ENCODE data around the gene OS9. TPM values are rescaled to one million over a fixed set of nuclear protein-coding genes. Genes with fewer than 3 reads are reported as not detected.

Gene OS9
- total RNA-seq, 2 experiments from 2014 or later = 82.6 to 112 TPM

- H2AFZ ChIP-seq (ENCODE audit: low read length) = no peak overlapping the region
- no peaks in the 10 kb centered on the region; the same call in 1 of the 2 replicates for H3K9me3 ChIP-seq (ENCODE audit: low read length)
- BruUV-seq (replicated peaks) = no TSS peak
- no peaks in the 10 kb centered on the region for H4K20me1 ChIP-seq (ENCODE audit: insufficient read depth, low read length)
- no peak overlapping the region for H3K27ac ChIP-seq (ENCODE audit: low read depth, low read length, poor library complexity, severe bottlenecking)
- H3K4me1 ChIP-seq (ENCODE audit: insufficient read depth, low read length, poor library complexity, severe bottlenecking) = peaks cover 4% of the 10 kb centered on the region
- TF ChIP-seq EZH2phosphoT487 (IDR thresholded peaks at IDR 0.05; ENCODE audit: borderline replicate concordance, low read depth, low read length) (no peak), CTCF (conservative IDR thresholded peaks at IDR 0.05; ENCODE audit: low read length) (no peak)
- no peak overlapping the region for H3K4me2 ChIP-seq (ENCODE audit: low read length)
- H3K36me3 ChIP-seq (ENCODE audit: insufficient read depth, low read length) = no peaks in the 10 kb centered on the region
- intact Hi-C loops (cut with micrococcal nuclease; ENCODE audit: unreplicated experiment) = no loop called here
- no peak for DNase-seq (ENCODE audit: low spot score)
- H3K9me2 ChIP-seq (ENCODE audit: insufficient read depth, low read length) = no peaks in the 10 kb centered on the region
- no peaks in the 10 kb centered on the region for H3K79me2 ChIP-seq (ENCODE audit: insufficient read depth, low read depth, low read length)
- no peak overlapping the region for H3K4me3 ChIP-seq (ENCODE audit: low read depth, low read length, poor library complexity, severe bottlenecking)
- ChIA-PET POLR2A (no interaction called here), CTCF (ENCODE audit: unreplicated experiment) (no interaction called here)
Measured at GRCh38 chr12:57688931-57689330, 5.0 kb upstream of the OS9 start.

- no peaks in the 10 kb centered on the region for H3K9me2 ChIP-seq (ENCODE audit: insufficient read depth, low read length)
- H3K4me1 ChIP-seq (ENCODE audit: insufficient read depth, low read length, poor library complexity, severe bottlenecking) = peaks cover 12% of the 10 kb centered on the region
- H3K27ac ChIP-seq (ENCODE audit: low read depth, low read length, poor library complexity, severe bottlenecking) = no peak overlapping the region
- H3K9me3 ChIP-seq (ENCODE audit: low read length) = no peaks in the 10 kb centered on the region; the same call in 1 of the 2 replicates
- H2AFZ ChIP-seq (ENCODE audit: low read length) = peak overlapping the region; percentile 93; the same call in 1 of the 2 replicates
- intact Hi-C loops (cut with micrococcal nuclease; ENCODE audit: unreplicated experiment) = loop anchor here (5.0 kb wide), 1 partner anchor 60 kb away; the partner anchor contains the start of gene B4GALNT1
- no peak for DNase-seq (ENCODE audit: low spot score)
- no peaks in the 10 kb centered on the region for H4K20me1 ChIP-seq (ENCODE audit: insufficient read depth, low read length)
- no peak for TF ChIP-seq EZH2phosphoT487 (IDR thresholded peaks at IDR 0.05; ENCODE audit: borderline replicate concordance, low read depth, low read length)
- no peak for TF ChIP-seq CTCF (conservative IDR thresholded peaks at IDR 0.05; ENCODE audit: low read length)
- peaks cover 19% of the 10 kb centered on the region for H3K36me3 ChIP-seq (ENCODE audit: insufficient read depth, low read length)
- no TSS peak for BruUV-seq (replicated peaks)
- ChIA-PET CTCF (ENCODE audit: unreplicated experiment) (no interaction called here), POLR2A (no interaction called here)
- H3K79me2 ChIP-seq (ENCODE audit: insufficient read depth, low read depth, low read length) = peaks cover 9% of the 10 kb centered on the region; the same call in 1 of the 2 replicates
- H3K4me2 ChIP-seq (ENCODE audit: low read length) = no peak overlapping the region
- H3K4me3 ChIP-seq (ENCODE audit: low read depth, low read length, poor library complexity, severe bottlenecking) = no peak overlapping the region
Measured at GRCh38 chr12:57692500-57692899, 1.4 kb upstream of the OS9 start.

GRCh38 chr12:57693317-57693658 is 644 bp upstream of the OS9 start:
- H3K4me3 ChIP-seq (ENCODE audit: low read depth, low read length, poor library complexity, severe bottlenecking) = peak overlapping the region; percentile 32
- no peak overlapping the region for H3K27ac ChIP-seq (ENCODE audit: low read depth, low read length, poor library complexity, severe bottlenecking)

More at GRCh38 chr12:57693317-57693658, 644 bp upstream of the OS9 start:
- TF ChIP-seq EZH2phosphoT487 (IDR thresholded peaks at IDR 0.05; ENCODE audit: borderline replicate concordance, low read depth, low read length) (no peak), CTCF (conservative IDR thresholded peaks at IDR 0.05; ENCODE audit: low read length) (no peak)
- DNase-seq (ENCODE audit: low spot score) = no peak
- Histone ChIP-seq H2AFZ (ENCODE audit: low read length) (peak overlapping the region; percentile 93; the same call in 1 of the 2 replicates), H3K9me2 (ENCODE audit: insufficient read depth, low read length) (no peaks in the 10 kb centered on the region), H3K79me2 (ENCODE audit: insufficient read depth, low read depth, low read length) (peaks cover 9% of the 10 kb centered on the region; the same call in 1 of the 2 replicates), H3K4me1 (ENCODE audit: insufficient read depth, low read length, poor library complexity, severe bottlenecking) (peaks cover 12% of the 10 kb centered on the region), H3K36me3 (ENCODE audit: insufficient read depth, low read length) (peaks cover 27% of the 10 kb centered on the region), H3K4me2 (ENCODE audit: low read length) (peak overlapping the region; percentile 49), H3K9me3 (ENCODE audit: low read length) (no peaks in the 10 kb centered on the region; the same call in 1 of the 2 replicates), H4K20me1 (ENCODE audit: insufficient read depth, low read length) (no peaks in the 10 kb centered on the region)
- intact Hi-C loops (cut with micrococcal nuclease; ENCODE audit: unreplicated experiment) = loop anchor here (1.0 to 5.0 kb wide), 2 partner anchors 49 to 61 kb away; partner anchors contain the start of gene B4GALNT1
- ChIA-PET CTCF (ENCODE audit: unreplicated experiment) (no interaction called here), POLR2A (interaction anchor here (1.6 kb wide), 1 partner anchor 29 kb away, joined by 4 read pairs; no protein-coding TSS in a partner anchor)
- BruUV-seq (replicated peaks) = no TSS peak

All from OCI-LY7 (cell line).